ENCODE measurements around the gene ZFP3. TPM values are rescaled to one million over a fixed set of nuclear protein-coding genes. Genes with fewer than 3 reads are reported as not detected.
"Not testable (repeated sequence)": the region's sequence is repeated elsewhere in the genome, so short reads cannot be mapped to it uniquely, and the experiment has no call there.

Gene ZFP3
- total and polyA plus RNA-seq, 7 experiments from 2014 or later = 1.4 to 14.8 (median 3.7) TPM

GRCh38 chr17:5126719-5127488 lies 48.6 kb downstream of the ZFP3 start:
- Histone ChIP-seq H3K27ac (ENCODE audit: low read depth, low read length) (no peak overlapping the region), H3K9me3 (ENCODE audit: control insufficient read depth in 2 of 3, low read length in 3 of 3) (no peaks in the 10 kb centered on the region), H3K27me3 (ENCODE audit: control insufficient read depth in 2 of 2, insufficient read depth in 2 of 2, low read length in 2 of 2) (no peaks in the 10 kb centered on the region), H3K36me3 (ENCODE audit: control insufficient read depth in 2 of 3, insufficient read depth in 3 of 3, low read length in 3 of 3) (no peaks in the 10 kb centered on the region), H3K4me3 (ENCODE audit: low read length) (no peak overlapping the region), H3K4me1 (ENCODE audit: control insufficient read depth in 2 of 2, insufficient read depth in 2 of 2, low read length in 2 of 2) (no peaks in the 10 kb centered on the region)
- H3K36me3 Mint-ChIP-seq = no peaks in the 10 kb centered on the region
- H3K4me3 Mint-ChIP-seq = no peak overlapping the region
- H3K9me3 Mint-ChIP-seq = no peaks in the 10 kb centered on the region
- no peak overlapping the region for H3K27ac Mint-ChIP-seq
- ChIA-PET CTCF (interaction anchor here (0.6 kb wide), 1 partner anchor 311 kb away, joined by 3 read pairs; no protein-coding TSS in a partner anchor), POLR2A (no interaction called here)
- ATAC-seq = no peak
- peaks cover 15 to 30% (median 23%) of the 10 kb centered on the region in 5 donors for H3K27me3 Mint-ChIP-seq
- intact Hi-C loops (cut with micrococcal nuclease) = no loop called here
- H3K4me1 Mint-ChIP-seq = peaks cover 0 to 7% (median 0%) of the 10 kb centered on the region in 7 donors
- DNase-seq = peak in 1 of 9 donors; percentile 18

GRCh38 chr17:5127910-5128309 lies 49.6 kb downstream of the ZFP3 start:
- Mint-ChIP-seq H3K4me3 (no peak overlapping the region), H3K27ac (no peak overlapping the region), H3K36me3 (no peaks in the 10 kb centered on the region), H3K27me3 (peaks cover 11 to 26% (median 19%) of the 10 kb centered on the region in 5 donors), H3K4me1 (peaks cover 0 to 3% (median 0%) of the 10 kb centered on the region in 7 donors), H3K9me3 (peaks cover 0 to 2% (median 0%) of the 10 kb centered on the region in 11 donors)
- ChIA-PET POLR2A (no interaction called here), CTCF (interaction anchor here (0.6 kb wide), 1 partner anchor 310 kb away, joined by 3 read pairs; no protein-coding TSS in a partner anchor)
- Histone ChIP-seq H3K9me3 (ENCODE audit: control insufficient read depth in 2 of 3, low read length in 3 of 3) (no peaks in the 10 kb centered on the region), H3K36me3 (ENCODE audit: control insufficient read depth in 2 of 3, insufficient read depth in 3 of 3, low read length in 3 of 3) (no peaks in the 10 kb centered on the region), H3K27me3 (ENCODE audit: control insufficient read depth in 2 of 2, insufficient read depth in 2 of 2, low read length in 2 of 2) (no peaks in the 10 kb centered on the region), H3K4me1 (ENCODE audit: control insufficient read depth in 2 of 2, insufficient read depth in 2 of 2, low read length in 2 of 2) (no peaks in the 10 kb centered on the region), H3K4me3 (ENCODE audit: low read length) (no peak overlapping the region), H3K27ac (ENCODE audit: low read depth, low read length) (no peak overlapping the region)
- DNase-seq = peak in 1 of 9 donors; percentile 6
- intact Hi-C loops (cut with micrococcal nuclease) = no loop called here
- no peak for ATAC-seq

GRCh38 chr17:5128387-5128786 lies 50.1 kb downstream of the ZFP3 start:
- DNase-seq; H3K4me1 ChIP-seq (ENCODE audit: control insufficient read depth in 2 of 2, insufficient read depth in 2 of 2, low read length in 2 of 2); H3K36me3 ChIP-seq (ENCODE audit: control insufficient read depth in 2 of 3, insufficient read depth in 3 of 3, low read length in 3 of 3); POLR2A ChIA-PET; H3K36me3 Mint-ChIP-seq; intact Hi-C loops (cut with micrococcal nuclease); H3K27ac ChIP-seq (ENCODE audit: low read depth, low read length); ATAC-seq; H3K27ac Mint-ChIP-seq; H3K4me3 ChIP-seq (ENCODE audit: low read length); H3K27me3 ChIP-seq (ENCODE audit: control insufficient read depth in 2 of 2, insufficient read depth in 2 of 2, low read length in 2 of 2); H3K4me3 Mint-ChIP-seq; H3K4me1 Mint-ChIP-seq; H3K9me3 ChIP-seq (ENCODE audit: control insufficient read depth in 2 of 3, low read length in 3 of 3); H3K9me3 Mint-ChIP-seq; CTCF ChIA-PET: not testable (repeated sequence)
- peaks cover 11 to 26% (median 19%) of the 10 kb centered on the region in 5 donors for H3K27me3 Mint-ChIP-seq

- Mint-ChIP-seq H3K36me3 (no peaks in the 10 kb centered on the region), H3K4me3 (no peak overlapping the region), H3K9me3 (peaks cover 0 to 2% (median 0%) of the 10 kb centered on the region in 11 donors), H3K27ac (no peak overlapping the region), H3K4me1 (peaks cover 0 to 3% (median 0%) of the 10 kb centered on the region in 7 donors), H3K27me3 (peaks cover 6 to 21% (median 15%) of the 10 kb centered on the region in 5 donors)
- intact Hi-C loops (cut with micrococcal nuclease) = no loop called here
- no peaks in the 10 kb centered on the region for H3K36me3 ChIP-seq (ENCODE audit: control insufficient read depth in 2 of 3, insufficient read depth in 3 of 3, low read length in 3 of 3)
- no peaks in the 10 kb centered on the region for H3K27me3 ChIP-seq (ENCODE audit: control insufficient read depth in 2 of 2, insufficient read depth in 2 of 2, low read length in 2 of 2)
- CTCF ChIA-PET = no interaction called here
- DNase-seq (peak in 1 of 9 donors; percentile 11), ATAC-seq (no peak)
- POLR2A ChIA-PET = no interaction called here
- H3K4me3 ChIP-seq (ENCODE audit: low read length) = no peak overlapping the region
- no peak overlapping the region for H3K27ac ChIP-seq (ENCODE audit: low read depth, low read length)
- no peaks in the 10 kb centered on the region for H3K4me1 ChIP-seq (ENCODE audit: control insufficient read depth in 2 of 2, insufficient read depth in 2 of 2, low read length in 2 of 2)
- H3K9me3 ChIP-seq (ENCODE audit: control insufficient read depth in 2 of 3, low read length in 3 of 3) = no peaks in the 10 kb centered on the region
Measured at GRCh38 chr17:5128905-5129535, 50.8 kb downstream of the ZFP3 start.

GRCh38 chr17:5129770-5130169 lies 51.5 kb downstream of the ZFP3 start:
- H3K36me3 ChIP-seq (ENCODE audit: control insufficient read depth in 2 of 3, insufficient read depth in 3 of 3, low read length in 3 of 3); H3K27ac Mint-ChIP-seq; H3K4me1 ChIP-seq (ENCODE audit: control insufficient read depth in 2 of 2, insufficient read depth in 2 of 2, low read length in 2 of 2); H3K4me3 ChIP-seq (ENCODE audit: low read length); CTCF ChIA-PET; H3K4me1 Mint-ChIP-seq; H3K27me3 ChIP-seq (ENCODE audit: control insufficient read depth in 2 of 2, insufficient read depth in 2 of 2, low read length in 2 of 2); H3K36me3 Mint-ChIP-seq; H3K9me3 ChIP-seq (ENCODE audit: control insufficient read depth in 2 of 3, low read length in 3 of 3); H3K4me3 Mint-ChIP-seq; H3K9me3 Mint-ChIP-seq; ATAC-seq; POLR2A ChIA-PET; H3K27ac ChIP-seq (ENCODE audit: low read depth, low read length); intact Hi-C loops (cut with micrococcal nuclease): not testable (repeated sequence)
- DNase-seq = peak in 1 of 9 donors; percentile 15
- peaks cover 2 to 15% (median 7%) of the 10 kb centered on the region in 5 donors for H3K27me3 Mint-ChIP-seq

- CTCF ChIA-PET; intact Hi-C loops (cut with micrococcal nuclease); H3K4me1 Mint-ChIP-seq: not testable (repeated sequence)
Measured at GRCh38 chr17:5130261-5130660, 52.0 kb downstream of the ZFP3 start.

More at GRCh38 chr17:5130261-5130660, 52.0 kb downstream of the ZFP3 start:
- peaks cover 0 to 15% (median 6%) of the 10 kb centered on the region in 5 donors for H3K27me3 Mint-ChIP-seq
- H3K9me3 Mint-ChIP-seq; H3K27ac ChIP-seq (ENCODE audit: low read depth, low read length); H3K36me3 Mint-ChIP-seq; H3K4me3 ChIP-seq (ENCODE audit: low read length); ATAC-seq; H3K27ac Mint-ChIP-seq; POLR2A ChIA-PET; H3K4me1 ChIP-seq (ENCODE audit: control insufficient read depth in 2 of 2, insufficient read depth in 2 of 2, low read length in 2 of 2); H3K27me3 ChIP-seq (ENCODE audit: control insufficient read depth in 2 of 2, insufficient read depth in 2 of 2, low read length in 2 of 2); H3K4me3 Mint-ChIP-seq; H3K9me3 ChIP-seq (ENCODE audit: control insufficient read depth in 2 of 3, low read length in 3 of 3); H3K36me3 ChIP-seq (ENCODE audit: control insufficient read depth in 2 of 3, insufficient read depth in 3 of 3, low read length in 3 of 3): not testable (repeated sequence)
- peak in 1 of 9 donors; percentile 8 for DNase-seq
